GM19025 (cell line): ENCODE results near the gene ANGPTL8.

Source experiments
- ATAC-seq: cut with Tn5 transposase; IDR thresholded peaks from one replicate; pipeline ENCODE4 v1.9.1; 2021; ENCODE audit warnings: mild to moderate bottlenecking, low read depth, moderate library complexity; ENCODE audit not compliant: unreplicated experiment

Gene ANGPTL8

DNA sequence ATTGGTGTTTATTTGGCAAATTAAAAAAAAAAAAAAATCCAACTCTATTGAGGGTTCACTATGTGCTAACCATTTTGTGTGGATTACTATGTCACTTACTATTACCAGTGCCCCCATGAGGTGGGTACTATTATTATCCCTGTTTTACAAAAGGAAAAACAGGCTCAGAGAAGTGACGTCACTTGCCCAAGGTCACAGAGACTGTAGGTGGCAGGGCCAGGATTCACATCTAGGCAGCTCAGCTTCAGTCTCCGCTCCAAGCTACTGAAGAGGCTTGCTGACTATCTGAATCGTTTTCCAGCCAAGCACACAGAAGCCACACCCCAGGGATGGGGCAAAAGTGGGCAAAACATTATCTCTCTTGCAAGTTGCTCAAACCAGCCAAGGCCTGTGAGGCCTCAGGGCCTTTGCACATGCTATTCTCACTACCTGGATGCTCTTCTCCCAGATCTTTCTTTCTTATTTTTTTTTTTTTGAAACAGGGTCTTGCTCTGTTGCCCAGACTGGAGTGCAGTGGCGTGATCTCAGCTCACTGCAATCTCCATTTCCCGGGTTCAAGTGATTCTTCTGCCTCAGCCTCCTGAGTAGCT lies 4.8 kb upstream of the ANGPTL8 start:
- ATAC-seq = no peak

DNA sequence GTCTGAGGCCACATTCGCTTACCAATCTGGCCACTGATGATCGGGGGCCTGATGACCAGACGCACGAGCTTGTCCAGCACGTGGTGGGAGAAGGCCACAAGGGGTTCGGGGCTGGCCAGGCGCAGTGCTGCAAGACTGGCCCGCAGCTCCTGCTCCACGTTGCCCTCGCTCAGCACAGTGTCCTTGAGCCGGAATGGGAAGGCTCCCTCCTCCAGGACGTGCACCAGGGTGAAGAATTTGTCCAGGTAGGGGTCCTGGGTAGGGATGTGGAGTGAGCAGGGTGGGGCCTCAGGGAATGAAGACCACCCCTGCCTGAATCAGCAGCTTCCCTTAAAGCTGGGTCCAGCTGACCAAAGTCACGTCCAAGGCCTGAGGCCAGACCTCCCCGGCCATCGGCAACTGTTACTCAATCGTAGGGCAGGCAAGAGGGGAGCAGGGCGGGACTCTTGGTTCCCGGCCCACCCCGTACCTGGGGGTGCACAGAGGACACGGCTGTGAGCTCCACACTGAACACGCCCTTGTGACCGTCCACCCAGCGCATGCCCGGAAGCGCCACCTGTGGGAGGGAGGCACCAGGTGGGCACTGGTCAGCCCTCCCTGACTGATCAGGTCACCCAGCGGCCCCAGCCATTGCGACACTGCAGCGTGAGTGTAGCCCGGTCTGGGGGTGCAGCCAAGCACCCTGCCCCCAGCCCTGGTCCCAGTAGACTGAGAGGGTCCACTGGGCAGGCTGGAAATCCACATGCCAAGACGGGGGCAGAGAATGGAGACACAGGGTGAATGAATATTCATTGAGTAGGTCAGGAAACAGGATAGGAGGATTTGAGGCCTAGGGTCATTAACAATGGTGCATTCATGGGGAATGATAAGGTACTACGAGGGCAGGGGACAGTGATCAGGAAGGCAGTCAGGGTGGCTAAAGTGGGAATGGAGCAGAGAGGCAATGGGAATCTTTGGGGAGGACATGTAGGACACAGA lies 2.8 kb upstream of the ANGPTL8 start:
- ATAC-seq = no peak

DNA sequence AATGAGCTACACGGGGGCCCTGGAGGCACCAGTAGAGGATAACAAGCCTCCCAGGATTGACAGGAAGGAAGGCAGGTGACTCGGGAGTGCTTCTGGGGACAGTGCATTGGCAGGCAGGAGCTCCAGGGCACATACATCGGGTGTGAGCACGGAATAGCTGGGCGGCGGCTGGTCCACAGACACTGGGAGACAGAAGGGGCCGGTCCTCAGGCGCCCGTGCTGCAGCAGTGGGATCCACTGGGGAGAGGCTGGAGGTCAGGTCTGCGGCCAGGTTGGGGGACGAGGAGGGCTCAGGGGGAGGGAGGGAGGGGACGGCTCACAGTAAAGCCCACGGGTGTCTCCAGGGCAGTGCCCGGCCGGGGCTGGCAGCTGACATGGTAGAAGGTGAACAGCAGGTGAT lies 2.1 kb upstream of the ANGPTL8 start:
- ATAC-seq = no peak

DNA sequence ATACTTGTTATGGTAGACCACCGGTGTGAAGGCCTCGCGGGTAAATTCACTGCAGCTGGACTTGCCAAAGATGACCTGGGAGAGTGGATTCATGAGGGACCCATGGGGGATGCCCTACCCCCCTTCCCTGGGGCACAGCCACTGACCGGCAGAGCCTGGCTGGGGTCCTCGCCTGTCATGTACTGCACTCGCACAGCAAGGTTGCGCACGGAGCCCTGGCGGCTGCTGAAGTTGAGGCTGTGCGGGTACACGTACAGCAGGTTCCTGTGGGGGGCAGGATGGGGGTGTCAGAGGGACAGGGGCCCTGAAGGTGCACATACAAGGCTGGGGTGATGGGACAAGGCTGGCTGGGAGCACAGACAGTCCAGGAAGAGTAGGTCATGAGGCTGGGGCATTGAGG lies 1.4 kb upstream of the ANGPTL8 start:
- ATAC-seq = no peak

DNA sequence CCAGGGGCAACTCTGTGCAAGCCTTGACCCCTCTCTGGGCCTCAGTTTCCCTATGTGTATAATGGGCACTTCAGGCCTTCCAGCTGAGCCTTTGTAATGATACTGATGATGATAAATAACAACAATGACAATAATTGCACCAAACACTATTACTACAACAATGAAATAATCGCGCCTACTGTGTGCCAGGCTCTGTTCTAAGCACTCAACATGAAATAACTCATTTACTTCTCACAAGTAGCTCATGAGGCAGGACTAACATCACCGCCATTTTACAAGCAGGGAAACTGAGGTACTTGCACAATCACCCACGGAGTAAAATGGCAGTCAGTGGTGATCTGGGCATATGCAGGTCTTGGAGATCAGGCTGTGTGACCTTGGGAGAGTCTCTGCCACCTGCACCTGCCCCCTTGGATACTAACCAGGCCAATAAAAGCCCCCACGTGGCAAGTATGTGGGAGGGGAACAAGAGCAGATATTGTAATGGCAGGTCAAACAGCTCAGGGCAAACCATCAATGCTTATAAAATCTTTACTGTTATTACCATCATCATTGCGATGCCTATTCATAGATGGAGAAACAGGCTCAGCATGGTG lies 540 bp upstream of the ANGPTL8 start:
- no peak for ATAC-seq

DNA sequence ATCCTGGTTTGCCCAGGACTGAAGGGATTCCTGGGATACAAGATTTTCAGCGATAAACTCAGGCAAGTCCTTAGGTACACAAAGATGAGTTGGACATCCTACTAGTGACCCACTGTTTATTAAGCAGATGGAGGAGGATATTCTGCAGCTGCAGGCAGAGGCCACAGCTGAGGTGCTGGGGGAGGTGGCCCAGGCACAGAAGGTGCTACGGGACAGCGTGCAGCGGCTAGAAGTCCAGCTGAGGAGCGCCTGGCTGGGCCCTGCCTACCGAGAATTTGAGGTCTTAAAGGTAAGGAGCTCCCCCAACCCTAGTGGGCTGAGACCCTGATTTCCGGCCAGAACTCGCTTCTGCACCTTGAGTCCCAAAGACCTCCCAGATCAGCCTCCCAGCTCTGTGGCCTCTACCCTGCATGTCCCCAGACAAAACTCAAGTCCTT lies 607 bp downstream of the ANGPTL8 start:
- ATAC-seq = no peak

DNA sequence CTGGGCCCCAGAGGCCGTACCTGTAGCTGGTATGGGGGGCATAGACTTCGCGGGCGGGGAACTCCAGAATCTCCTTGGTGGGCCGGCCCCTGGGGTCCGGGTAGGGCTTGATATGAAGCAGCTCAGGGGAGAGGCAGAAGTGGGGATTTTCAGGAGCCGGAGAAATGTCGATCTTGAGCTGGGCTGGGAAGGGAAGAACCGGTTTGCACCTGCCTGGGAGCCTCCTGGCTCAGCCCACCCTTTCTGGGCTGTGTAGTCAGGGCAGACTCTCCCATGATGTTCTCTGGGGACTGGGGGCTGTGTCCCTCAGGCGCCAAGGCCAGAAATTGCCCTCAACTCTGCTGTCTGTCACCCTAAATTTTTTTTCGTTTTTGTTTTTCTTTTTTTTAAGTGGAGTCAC lies 2.6 kb downstream of the ANGPTL8 start:
- ATAC-seq = no peak

DNA sequence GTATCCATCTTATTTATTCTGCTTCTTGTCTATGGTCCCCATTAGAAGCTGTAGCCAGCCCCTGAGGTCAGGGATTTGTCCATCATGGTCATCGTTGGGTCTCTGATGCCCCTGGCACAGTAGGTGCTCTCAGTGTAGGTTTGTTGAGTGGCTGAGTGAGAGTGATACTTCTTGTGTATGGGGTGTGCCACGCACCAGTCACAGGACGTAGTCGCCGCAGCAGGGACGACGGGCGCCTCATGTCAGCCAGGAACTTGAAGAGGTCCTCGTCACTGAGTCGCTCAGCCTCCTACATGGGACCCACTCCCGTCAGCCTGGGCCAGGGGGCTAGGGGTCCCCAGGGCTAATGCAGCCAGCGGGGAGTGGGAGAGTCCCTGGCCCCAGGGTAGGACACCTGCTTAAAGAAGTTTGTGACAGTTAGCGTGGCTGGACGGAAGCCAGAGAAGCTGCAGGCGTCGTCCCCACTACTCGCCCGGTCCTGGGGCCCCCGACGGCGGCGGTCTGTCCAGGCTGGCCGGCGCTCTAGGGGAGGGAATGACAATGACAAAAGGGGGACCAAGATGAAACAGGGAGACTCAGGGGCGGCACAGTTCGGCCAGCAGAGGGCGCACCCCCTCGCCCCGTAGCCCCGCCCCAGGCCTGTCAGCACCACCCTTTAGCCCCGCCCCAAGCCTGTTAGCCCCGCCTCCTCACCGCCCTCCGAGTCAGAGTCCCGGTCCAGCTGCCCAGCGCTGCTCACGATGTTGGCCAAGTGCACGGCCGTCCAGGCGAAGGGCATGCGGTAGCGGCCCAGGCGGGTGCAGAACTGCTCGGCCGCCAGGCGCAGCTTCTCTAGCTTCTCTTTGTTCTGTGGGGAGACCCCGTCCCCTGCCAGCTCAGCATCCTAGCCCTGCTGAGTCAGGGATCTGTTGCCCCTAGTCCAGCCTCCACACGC lies 3.7 kb downstream of the ANGPTL8 start:
- peak; percentile 46 for ATAC-seq

DNA sequence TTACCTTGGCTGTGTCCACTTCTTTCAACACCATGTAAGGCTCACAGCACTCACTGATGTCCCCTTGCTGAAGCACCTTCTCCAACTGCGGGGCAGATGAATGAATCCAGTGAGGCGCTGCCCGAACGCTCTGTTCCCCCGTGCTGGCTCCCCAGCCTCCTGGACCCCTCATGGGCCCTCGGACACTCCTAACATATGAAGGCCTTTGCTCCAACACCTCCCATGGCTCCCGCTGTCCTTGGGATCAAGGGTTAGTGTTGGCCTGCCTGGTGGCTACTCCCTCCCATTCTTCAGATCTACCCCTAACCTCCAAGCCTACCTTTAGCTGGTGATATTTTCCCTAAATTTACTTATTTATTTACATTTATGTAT lies 4.4 kb downstream of the ANGPTL8 start:
- no peak for ATAC-seq

DNA sequence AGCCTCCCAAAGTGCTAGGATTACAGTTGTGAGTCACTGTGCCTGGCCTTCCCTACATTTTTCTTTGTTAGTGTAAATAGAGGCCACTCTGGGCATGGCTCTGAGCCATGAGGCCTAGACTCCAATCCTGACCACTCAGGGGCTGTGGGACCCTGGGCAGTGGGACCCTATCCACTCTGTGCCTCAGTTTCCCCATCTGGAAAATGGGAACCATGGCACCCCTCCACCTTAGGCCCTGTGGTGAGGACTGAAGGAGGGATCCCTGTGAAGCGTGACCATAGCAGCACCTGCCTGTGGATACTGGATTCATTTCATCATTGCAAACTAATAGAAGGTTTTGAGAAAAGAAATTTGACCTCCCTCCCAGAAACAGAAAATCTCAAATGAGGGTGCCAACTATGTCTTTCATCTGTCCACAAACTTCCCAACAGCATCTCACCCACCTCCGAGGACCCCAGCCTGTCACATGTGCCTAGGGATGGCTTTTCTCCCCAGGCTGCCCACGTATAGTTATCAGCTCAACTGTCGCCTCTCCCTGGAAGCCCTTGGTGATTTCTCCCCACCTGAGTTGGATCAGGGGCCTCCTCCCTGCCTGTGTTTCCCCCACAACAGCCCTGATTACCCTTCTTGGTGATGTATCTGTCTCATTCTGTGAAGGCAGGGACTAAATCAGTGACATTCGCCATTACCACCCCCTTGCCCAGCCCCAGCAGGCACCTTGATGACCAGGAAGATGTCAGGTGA lies 5.6 kb downstream of the ANGPTL8 start:
- ATAC-seq = no peak

DNA sequence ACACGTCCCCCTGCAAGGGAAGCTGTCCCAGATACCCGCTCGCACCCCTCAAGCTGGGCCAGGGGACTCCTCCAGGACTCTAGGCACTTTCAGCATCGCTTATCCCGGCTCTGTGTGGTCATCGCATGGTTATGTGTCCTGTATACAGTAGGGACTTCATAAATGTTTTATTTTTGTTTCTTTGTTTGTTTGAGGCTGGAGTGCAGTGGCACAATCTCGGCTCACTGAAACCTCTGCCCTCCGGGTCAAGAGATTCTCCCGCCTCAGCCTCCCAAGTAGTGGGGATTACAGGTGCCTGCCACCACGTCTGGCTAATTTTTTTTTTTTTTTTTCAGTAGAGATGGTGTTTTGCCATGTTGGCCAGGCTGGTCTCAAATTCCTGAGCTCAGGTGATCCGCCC lies 7.5 kb downstream of the ANGPTL8 start:
- no peak for ATAC-seq

DNA sequence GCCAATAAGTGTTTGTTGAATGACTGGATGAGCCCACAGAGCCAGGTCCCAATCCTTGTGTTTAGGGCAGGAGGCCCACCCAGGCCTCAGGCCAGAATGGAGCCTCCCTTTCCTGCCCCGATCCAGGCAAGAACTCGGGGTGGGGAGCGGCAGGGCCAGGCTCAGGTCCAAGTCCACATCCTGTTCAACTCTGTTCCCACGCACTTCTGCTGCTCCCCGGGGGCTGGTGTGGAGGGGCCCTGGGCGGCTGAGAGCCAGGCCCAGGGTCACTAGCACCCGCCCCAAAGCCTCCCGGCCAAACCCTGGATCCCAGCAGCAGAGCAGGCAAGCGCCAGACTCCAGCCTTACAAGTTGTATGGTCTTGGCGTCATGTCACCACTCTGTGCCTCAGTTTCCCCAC lies 8.0 kb downstream of the ANGPTL8 start:
- no peak for ATAC-seq

DNA sequence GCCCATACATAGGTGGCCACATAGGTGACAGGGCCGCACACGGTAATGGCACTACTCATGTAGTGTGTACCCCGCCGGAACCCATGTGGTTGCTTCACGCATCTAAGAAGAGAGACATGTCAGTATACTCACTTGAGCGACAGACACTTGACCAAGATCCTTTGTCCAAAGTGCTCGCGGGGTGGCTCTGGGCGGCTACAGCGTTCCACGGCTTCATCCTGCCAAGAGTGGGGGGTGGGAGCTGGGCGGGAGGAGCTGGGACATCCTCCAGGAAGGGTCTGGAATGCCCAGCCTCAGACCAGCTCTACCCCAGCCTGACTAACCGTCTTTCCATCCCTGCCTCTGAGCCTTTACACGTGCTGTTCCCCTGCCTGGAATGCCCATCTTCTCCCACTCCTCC lies 8.5 kb downstream of the ANGPTL8 start:
- ATAC-seq = no peak

DNA sequence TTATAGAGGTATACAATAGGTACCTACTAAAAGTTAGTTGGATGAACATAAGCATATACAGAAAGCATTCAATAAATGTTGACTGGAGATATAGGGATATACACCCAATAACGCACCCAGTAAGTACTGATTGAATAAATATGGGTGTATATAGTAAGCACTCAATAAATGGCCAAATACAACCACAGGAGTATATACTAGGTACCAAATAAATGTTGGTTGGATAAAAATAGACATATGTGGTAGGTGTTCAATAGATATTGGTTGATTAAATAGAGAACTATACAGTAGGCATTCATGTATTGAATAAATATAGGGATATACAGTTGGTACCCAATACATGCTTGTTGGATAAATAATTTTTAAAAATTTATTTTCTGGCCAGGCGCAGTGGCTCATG lies 9.4 kb downstream of the ANGPTL8 start:
- no peak for ATAC-seq

DNA sequence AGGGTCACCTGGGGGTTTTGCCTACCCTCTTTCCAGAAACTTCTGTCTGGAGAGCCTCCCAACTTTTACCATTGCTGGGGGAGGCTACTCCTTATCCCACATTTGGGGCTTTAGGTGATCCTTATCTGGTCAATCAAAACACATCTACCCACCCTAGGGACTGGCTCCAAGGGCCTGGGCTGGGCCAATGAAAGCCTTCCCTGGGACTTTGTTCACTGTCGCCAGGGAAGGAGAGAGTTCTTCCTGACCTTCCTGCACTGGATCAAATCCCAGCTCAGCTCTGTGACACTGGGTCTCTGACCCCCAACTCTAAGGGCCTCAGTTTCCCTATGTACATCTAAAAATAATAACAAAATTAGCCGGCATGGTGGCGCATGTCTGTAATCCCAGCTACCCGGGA lies 11.8 kb downstream of the ANGPTL8 start:
- no peak for ATAC-seq

DNA sequence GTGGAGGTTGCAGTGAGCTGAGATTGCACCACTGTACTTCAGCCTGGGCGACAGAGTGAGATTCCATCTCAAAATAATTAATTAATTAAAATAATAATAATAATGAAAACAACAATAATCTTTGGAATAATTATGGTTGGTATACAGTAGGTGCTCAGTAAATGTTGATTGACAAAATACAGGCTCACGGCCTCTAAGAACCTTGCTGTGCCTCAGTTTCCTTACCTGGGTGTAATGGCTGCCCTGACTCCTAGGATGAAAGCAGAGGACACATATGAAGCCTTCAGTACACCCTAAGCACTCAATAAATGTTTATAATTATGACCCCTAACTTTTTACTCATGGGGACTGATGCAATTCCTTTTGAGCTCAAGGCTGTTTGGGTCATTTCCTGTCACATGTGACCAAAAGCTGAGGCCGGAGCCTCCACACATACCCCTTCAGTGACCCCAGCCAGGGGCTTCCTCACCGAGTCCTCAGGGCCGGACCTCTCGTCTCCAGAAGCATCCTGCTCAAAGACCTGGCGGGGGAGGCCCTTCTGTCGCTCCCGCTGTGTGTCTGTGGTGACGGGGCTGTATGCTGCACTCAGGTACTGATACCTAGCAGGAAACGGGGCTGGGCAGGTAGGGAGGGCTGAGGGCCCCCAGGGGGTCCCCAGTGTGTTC lies 12.4 kb downstream of the ANGPTL8 start:
- ATAC-seq = no peak

DNA sequence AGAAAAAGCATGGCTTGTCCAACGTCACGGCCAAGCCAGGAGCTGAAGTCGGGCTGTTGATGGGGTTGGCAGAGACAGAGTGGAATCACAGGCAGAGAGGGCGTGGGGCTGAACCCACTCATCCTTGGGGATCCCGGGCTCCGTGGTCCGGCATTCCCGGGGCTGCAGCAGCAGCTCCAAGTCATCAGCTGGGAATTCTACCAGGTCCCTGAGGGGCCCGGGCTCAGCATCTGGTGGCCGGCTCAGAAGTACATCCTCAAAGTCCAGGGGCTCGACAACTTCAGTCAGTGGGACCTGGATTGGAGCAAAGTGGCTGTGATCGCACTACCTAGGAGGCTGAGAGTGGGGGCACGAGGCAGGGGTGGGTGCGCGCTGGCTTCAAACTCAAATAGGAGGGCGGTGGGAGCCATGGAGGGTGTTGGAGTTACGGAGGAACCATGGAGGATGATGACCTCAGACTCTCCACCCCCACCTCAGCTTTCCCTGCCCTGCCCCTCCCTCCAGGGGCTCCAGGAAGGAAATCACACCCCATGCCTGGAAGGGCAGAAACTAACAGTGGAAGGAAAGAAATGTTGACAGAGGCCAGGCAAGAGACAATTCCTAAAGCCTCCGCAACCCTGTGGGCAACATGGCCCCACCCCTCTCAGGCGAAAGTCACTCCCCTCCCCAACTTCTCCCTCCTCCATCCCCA lies 13.4 kb downstream of the ANGPTL8 start:
- no peak for ATAC-seq

DNA sequence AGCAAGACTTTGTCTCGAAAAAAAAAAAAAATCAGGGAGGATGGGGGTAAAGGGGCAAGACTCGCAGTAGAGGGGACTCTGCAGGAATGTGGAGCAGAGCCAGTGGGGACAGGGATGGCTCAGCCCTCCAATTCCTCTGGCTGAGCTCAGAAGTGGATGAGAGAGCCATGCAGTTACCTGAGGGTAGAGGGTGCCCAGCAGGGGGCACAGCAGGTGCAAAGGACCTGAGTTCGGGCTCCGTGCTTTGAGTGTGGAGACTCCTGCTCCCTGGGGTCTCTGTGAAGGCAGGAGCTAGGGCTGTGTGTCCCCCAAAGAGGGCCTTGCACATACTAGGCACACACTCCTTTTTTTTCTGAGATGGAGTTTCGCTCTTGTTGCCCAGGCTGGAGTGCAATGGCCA lies 15.2 kb downstream of the ANGPTL8 start:
- no peak for ATAC-seq

DNA sequence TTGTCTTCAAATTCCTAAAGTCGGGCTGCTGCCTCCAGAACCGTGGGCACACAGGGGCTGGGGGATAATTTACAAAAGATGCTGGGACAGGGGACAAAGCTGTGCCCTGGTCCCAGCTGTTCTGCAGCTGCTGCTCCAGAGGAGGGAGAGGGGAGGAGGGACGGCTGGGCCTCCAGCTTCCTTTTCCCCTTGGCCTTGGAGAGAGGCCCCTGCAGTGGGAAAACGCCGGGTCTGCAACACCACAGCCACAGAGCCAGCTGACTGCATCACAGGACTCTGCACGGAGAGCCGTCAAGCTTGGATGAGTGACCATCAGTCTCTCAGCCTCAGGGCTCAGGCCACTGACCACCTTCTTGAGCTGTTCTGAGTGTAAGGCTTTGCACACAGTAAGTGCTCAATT lies 16.8 kb downstream of the ANGPTL8 start:
- ATAC-seq = no peak
